GM12891 (cell line): ENCODE data around the gene ARG1.

Source experiments
- DNase-seq: peaks from one replicate; pipeline ENCODE4 v3.0.0; 2011; ENCODE audit warnings: low spot score; ENCODE audit not compliant: insufficient read length
- FAIRE-seq: peaks from 2 replicates; lab custom pipeline; 2011; peaks lifted over from hg19 to GRCh38; lab: Jason Lieb, UNC
- PAX5 ChIP-seq: IDR thresholded peaks from 2 replicates; pipeline ENCODE4 v1.6.1; 2011; ENCODE audit warnings: low read length, moderate library complexity, mild to moderate bottlenecking; ENCODE audit not compliant: insufficient read depth, severe bottlenecking
- POLR2A ChIP-seq: IDR thresholded peaks from 2 replicates; pipeline ENCODE4 v1.6.1; 2011; ENCODE audit warnings: low read depth, low read length, control low read depth
- POLR2AphosphoS5 ChIP-seq: IDR thresholded peaks from 2 replicates; pipeline ENCODE4 v1.6.1; 2011; ENCODE audit warnings: low read depth, low read length, control low read depth
- POU2F2 ChIP-seq: IDR thresholded peaks from 2 replicates; pipeline ENCODE4 v1.6.1; 2011; ENCODE audit warnings: low read depth, mild to moderate bottlenecking, control low read depth, low read length, moderate library complexity
- SPI1 ChIP-seq: IDR thresholded peaks from 2 replicates; pipeline ENCODE4 v1.6.1; 2011; ENCODE audit warnings: low read depth, low read length, control low read depth
- TAF1 ChIP-seq: IDR thresholded peaks from 2 replicates; pipeline ENCODE4 v1.6.1; 2011; ENCODE audit warnings: low read depth, low read length, control low read depth

Gene ARG1

GRCh38 chr6:131551902-131552301 is 21.1 kb upstream of the ARG1 start:
- FAIRE-seq = no peak
- no peak for DNase-seq
- no peak for TF ChIP-seq PAX5
- TF ChIP-seq POLR2AphosphoS5 = no peak

GRCh38 chr6:131552572-131552971 is 20.5 kb upstream of the ARG1 start:
- TF ChIP-seq POLR2A = no peak
- FAIRE-seq (no peak), DNase-seq (no peak)

- FAIRE-seq = no peak
Observed at GRCh38 chr6:131555992-131556391, 17.0 kb upstream of the ARG1 start.

GRCh38 chr6:131558922-131559321 is 14.1 kb upstream of the ARG1 start:
- no peak for TF ChIP-seq POLR2A
- no peak for TF ChIP-seq POLR2AphosphoS5
- no peak for TF ChIP-seq SPI1
- TF ChIP-seq POU2F2 = no peak
- TF ChIP-seq TAF1 = no peak
- no peak for TF ChIP-seq PAX5
- DNase-seq (no peak), FAIRE-seq (no peak)

More at GRCh38 chr6:131555992-131556391, 17.0 kb upstream of the ARG1 start:
- no peak for TF ChIP-seq POU2F2
- no peak for TF ChIP-seq TAF1
- TF ChIP-seq POLR2AphosphoS5 = no peak
- no peak for TF ChIP-seq PAX5
- no peak for TF ChIP-seq POLR2A
- TF ChIP-seq SPI1 = no peak
- DNase-seq = no peak

GRCh38 chr6:131561925-131562707 is 10.9 kb upstream of the ARG1 start:
- DNase-seq (no peak), FAIRE-seq (no peak)
- TF ChIP-seq TAF1 = no peak
- no peak for TF ChIP-seq POLR2A
- no peak for TF ChIP-seq POLR2AphosphoS5
- no peak for TF ChIP-seq POU2F2
- TF ChIP-seq PAX5 = no peak
- TF ChIP-seq SPI1 = no peak

GRCh38 chr6:131565056-131565455 is 8.0 kb upstream of the ARG1 start:
- TF ChIP-seq POLR2A (no peak), TAF1 (no peak), POLR2AphosphoS5 (no peak), POU2F2 (no peak), SPI1 (no peak), PAX5 (no peak)

GRCh38 chr6:131568726-131569125 is 4.3 kb upstream of the ARG1 start:
- FAIRE-seq (no peak), DNase-seq (no peak)
- TF ChIP-seq POLR2A (no peak), TAF1 (no peak)

More at GRCh38 chr6:131565056-131565455, 8.0 kb upstream of the ARG1 start:
- no peak for FAIRE-seq
- DNase-seq = no peak

- DNase-seq (no peak), FAIRE-seq (no peak)
- no peak for TF ChIP-seq POU2F2
- no peak for TF ChIP-seq TAF1
- TF ChIP-seq POLR2A = no peak
- no peak for TF ChIP-seq POLR2AphosphoS5
- TF ChIP-seq PAX5 = no peak
- no peak for TF ChIP-seq SPI1
Observed at GRCh38 chr6:131574133-131574532, 1.1 kb downstream of the ARG1 start.

GRCh38 chr6:131574686-131575085 is 1.7 kb downstream of the ARG1 start:
- no peak for FAIRE-seq
- no peak for DNase-seq
- TF ChIP-seq PAX5 = no peak
- TF ChIP-seq POLR2AphosphoS5 = no peak
- TF ChIP-seq SPI1 = no peak
- no peak for TF ChIP-seq TAF1
- no peak for TF ChIP-seq POU2F2

- TF ChIP-seq POLR2A = no peak
- TF ChIP-seq POU2F2 = no peak
- TF ChIP-seq PAX5 = no peak
- no peak for TF ChIP-seq TAF1
- no peak for TF ChIP-seq SPI1
- no peak for DNase-seq
- FAIRE-seq = no peak
Observed at GRCh38 chr6:131575834-131576478, 2.9 kb downstream of the ARG1 start.

GRCh38 chr6:131581523-131581922 is 8.5 kb downstream of the ARG1 start:
- TF ChIP-seq POLR2AphosphoS5 = no peak
- no peak for TF ChIP-seq POU2F2
- no peak for TF ChIP-seq PAX5
- no peak for TF ChIP-seq SPI1
- no peak for TF ChIP-seq TAF1
- no peak for TF ChIP-seq POLR2A
- DNase-seq (no peak), FAIRE-seq (no peak)
